MM.1S (cell line): ENCODE measurements around the gene AMPD2.

Source experiments
- DNase-seq: peaks from one replicate; pipeline ENCODE4 v3.0.0-alpha.2; 2015
- H2AFZ ChIP-seq: fragments of 300-600 bp; sonication (generic); 2 replicates; pipeline ENCODE4 v1.6.0; 2016; ENCODE audit warnings: antibody characterized with exemption, low read length
- H3F3A ChIP-seq: fragments of 300-600 bp; sonication (generic); 2 replicates; pipeline ENCODE4 v1.6.1; 2016; ENCODE audit warnings: mild to moderate bottlenecking, antibody characterized with exemption, low read length, moderate library complexity, mixed read lengths; ENCODE audit not compliant: insufficient read depth
- H3K27ac ChIP-seq: fragments of 300-600 bp; sonication (generic); 2 replicates; pipeline ENCODE4 v1.5.1; 2016; ENCODE audit warnings: mild to moderate bottlenecking, low read length
- H3K27me3 ChIP-seq: fragments of 300-600 bp; sonication (generic); replicated peaks from 2 replicates; pipeline ENCODE4 v1.6.0; 2016; ENCODE audit warnings: low read length; ENCODE audit not compliant: insufficient read depth
- H3K36me3 ChIP-seq: fragments of 300-600 bp; sonication (generic); replicated peaks from 2 replicates; pipeline ENCODE4 v1.6.1; 2016; ENCODE audit warnings: mild to moderate bottlenecking, low read length, mixed read lengths; ENCODE audit not compliant: insufficient read depth
- H3K4me1 ChIP-seq: fragments of 300-600 bp; sonication (generic); 2 replicates; pipeline ENCODE4 v1.6.1; 2016; ENCODE audit warnings: low read length, mixed read lengths
- H3K4me2 ChIP-seq: fragments of 300-600 bp; sonication (generic); 2 replicates; pipeline ENCODE4 v1.6.0; 2016; ENCODE audit warnings: low read depth, low read length
- H3K4me3 ChIP-seq: fragments of 300-600 bp; sonication (generic); 2 replicates; pipeline ENCODE4 v1.5.1; 2016; ENCODE audit warnings: low read length, mixed read lengths
- H3K79me2 ChIP-seq: fragments of 300-600 bp; sonication (generic); 2 replicates; pipeline ENCODE4 v1.6.1; 2016; ENCODE audit warnings: mixed run types, low read length, mixed read lengths
- H3K9ac ChIP-seq: fragments of 300-600 bp; sonication (generic); 2 replicates; pipeline ENCODE4 v1.6.1; 2016; ENCODE audit warnings: low read length, mixed read lengths
- H3K9me2 ChIP-seq: fragments of 300-600 bp; sonication (generic); replicated peaks from 2 replicates; pipeline ENCODE4 v1.6.1; 2016; ENCODE audit warnings: mild to moderate bottlenecking, low read length, mixed read lengths; ENCODE audit not compliant: insufficient read depth
- H3K9me3 ChIP-seq: fragments of 300-600 bp; sonication (generic); replicated peaks from 2 replicates; pipeline ENCODE4 v1.6.1; 2016; ENCODE audit warnings: mild to moderate bottlenecking, low read length, mixed read lengths; ENCODE audit not compliant: insufficient read depth
- H4K20me1 ChIP-seq: fragments of 300-600 bp; sonication (generic); 2 replicates; pipeline ENCODE4 v1.6.1; 2016; ENCODE audit warnings: mild to moderate bottlenecking, low read length, moderate library complexity, mixed read lengths; ENCODE audit not compliant: insufficient read depth
- EZH2 ChIP-seq: fragments of 300-600 bp; sonication (generic); optimal IDR thresholded peaks from 2 replicates; pipeline ENCODE3; 2017; ENCODE audit warnings: low read depth, mild to moderate bottlenecking, antibody characterized with exemption, low read length, mixed read lengths
- EZH2phosphoT487 ChIP-seq: fragments of 300-600 bp; sonication (generic); IDR thresholded peaks from 2 replicates; pipeline ENCODE4 v1.6.1; 2018; ENCODE audit warnings: antibody characterized with exemption, low read length
- TF ChIP-seq, protein P1 (sequence below): fragments of 300-600 bp; sonication (generic); IDR thresholded peaks from 2 replicates; pipeline ENCODE4 v1.5.1; 2016; ENCODE audit warnings: antibody characterized with exemption, low read length, mixed read lengths

The AMPD2 gene

DNA sequence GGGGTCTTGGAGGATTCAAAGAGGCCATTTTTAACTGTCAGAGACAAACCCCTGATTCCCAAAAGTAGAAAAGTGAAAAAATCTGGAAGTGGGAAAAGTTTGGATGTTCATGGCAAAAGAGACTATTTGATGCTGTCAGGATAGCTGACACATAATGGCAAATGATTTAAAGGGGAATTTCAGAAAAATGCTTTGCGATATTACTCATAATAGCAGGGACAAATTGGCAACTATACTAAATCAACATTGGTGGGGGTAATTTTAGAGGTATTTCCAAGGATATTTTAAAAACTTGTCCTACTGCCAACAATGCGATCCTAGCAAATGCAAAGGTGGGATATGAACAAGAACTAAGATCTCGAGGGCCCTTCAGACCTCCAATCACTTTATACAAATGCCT lies 31.0 kb downstream of the AMPD2 start:
- Histone ChIP-seq H3K9ac (no peak overlapping the region), H3K4me2 (no peak overlapping the region), H3K4me3 (no peak overlapping the region), H2AFZ (no peak overlapping the region), H3K79me2 (no peaks in the 10 kb centered on the region), H3K36me3 (no peaks in the 10 kb centered on the region), H3K4me1 (no peaks in the 10 kb centered on the region), H4K20me1 (no peaks in the 10 kb centered on the region), H3F3A (no peaks in the 10 kb centered on the region), H3K9me2 (no peaks in the 10 kb centered on the region), H3K27ac (no peak overlapping the region), H3K27me3 (no peaks in the 10 kb centered on the region), H3K9me3 (no peaks in the 10 kb centered on the region)
- DNase-seq, result no peak
- TF ChIP-seq EZH2phosphoT487 (no peak), EZH2 (no peak)
- TF ChIP-seq, protein P1, sequence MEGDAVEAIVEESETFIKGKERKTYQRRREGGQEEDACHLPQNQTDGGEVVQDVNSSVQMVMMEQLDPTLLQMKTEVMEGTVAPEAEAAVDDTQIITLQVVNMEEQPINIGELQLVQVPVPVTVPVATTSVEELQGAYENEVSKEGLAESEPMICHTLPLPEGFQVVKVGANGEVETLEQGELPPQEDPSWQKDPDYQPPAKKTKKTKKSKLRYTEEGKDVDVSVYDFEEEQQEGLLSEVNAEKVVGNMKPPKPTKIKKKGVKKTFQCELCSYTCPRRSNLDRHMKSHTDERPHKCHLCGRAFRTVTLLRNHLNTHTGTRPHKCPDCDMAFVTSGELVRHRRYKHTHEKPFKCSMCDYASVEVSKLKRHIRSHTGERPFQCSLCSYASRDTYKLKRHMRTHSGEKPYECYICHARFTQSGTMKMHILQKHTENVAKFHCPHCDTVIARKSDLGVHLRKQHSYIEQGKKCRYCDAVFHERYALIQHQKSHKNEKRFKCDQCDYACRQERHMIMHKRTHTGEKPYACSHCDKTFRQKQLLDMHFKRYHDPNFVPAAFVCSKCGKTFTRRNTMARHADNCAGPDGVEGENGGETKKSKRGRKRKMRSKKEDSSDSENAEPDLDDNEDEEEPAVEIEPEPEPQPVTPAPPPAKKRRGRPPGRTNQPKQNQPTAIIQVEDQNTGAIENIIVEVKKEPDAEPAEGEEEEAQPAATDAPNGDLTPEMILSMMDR, result no peak

DNA sequence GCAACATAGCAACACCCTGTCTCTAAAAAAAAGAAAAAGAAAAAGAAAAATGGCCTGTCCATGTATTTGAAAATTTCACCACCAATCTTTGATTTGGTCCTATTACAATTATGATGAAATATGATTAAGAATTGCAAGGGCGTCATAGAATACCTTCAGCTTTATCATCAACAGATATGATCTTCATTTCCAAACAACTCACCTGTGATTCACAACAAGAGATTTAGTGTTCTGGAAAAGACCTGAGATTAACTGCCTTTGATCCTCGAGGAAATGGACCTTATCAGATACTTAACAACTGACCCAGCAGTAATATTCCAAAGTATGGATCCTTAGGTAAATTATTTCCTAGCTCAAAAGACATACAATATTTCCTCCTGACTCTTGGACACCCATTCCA lies 32.8 kb downstream of the AMPD2 start:
- no peak overlapping the region for H3K27ac ChIP-seq

DNA sequence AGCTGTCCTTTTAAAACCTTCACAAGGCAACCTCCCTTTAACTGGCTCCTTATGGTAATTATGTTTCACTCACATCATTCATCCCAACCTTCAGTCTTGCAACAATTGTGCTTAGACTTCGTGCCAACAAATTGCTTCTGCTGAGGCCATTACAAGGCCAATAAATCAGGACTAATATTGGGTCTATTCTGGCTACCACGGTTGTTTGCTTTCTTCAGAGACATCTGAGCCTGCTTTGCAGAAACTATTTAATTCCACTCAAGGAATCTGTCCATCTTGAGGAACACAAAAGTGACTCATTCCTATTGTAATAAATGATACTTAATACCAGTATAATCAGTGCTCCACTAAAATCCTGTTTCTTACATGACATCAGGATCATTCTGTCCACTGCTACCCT lies 33.7 kb downstream of the AMPD2 start:
- TF ChIP-seq EZH2 (no peak), EZH2phosphoT487 (no peak)
- TF ChIP-seq, protein P1, result no peak
- H3K9me2 ChIP-seq, result no peaks in the 10 kb centered on the region

More for the DNA sequence above, 32.8 kb downstream of the AMPD2 start:
- Histone ChIP-seq H3K9me2 (no peaks in the 10 kb centered on the region), H3K36me3 (no peaks in the 10 kb centered on the region), H3F3A (no peaks in the 10 kb centered on the region), H2AFZ (no peak overlapping the region), H3K27me3 (no peaks in the 10 kb centered on the region), H4K20me1 (no peaks in the 10 kb centered on the region), H3K4me3 (no peak overlapping the region), H3K9ac (no peak overlapping the region), H3K9me3 (no peaks in the 10 kb centered on the region), H3K4me2 (no peak overlapping the region), H3K79me2 (no peaks in the 10 kb centered on the region), H3K4me1 (no peaks in the 10 kb centered on the region)
- no peak for DNase-seq
- TF ChIP-seq EZH2 (no peak), EZH2phosphoT487 (no peak)
- TF ChIP-seq, protein P1, result no peak

More for the DNA sequence above, 33.7 kb downstream of the AMPD2 start:
- no peaks in the 10 kb centered on the region for H3K4me1 ChIP-seq
- no peaks in the 10 kb centered on the region for H3K27me3 ChIP-seq
- no peaks in the 10 kb centered on the region for H4K20me1 ChIP-seq
- H3K27ac ChIP-seq, result no peak overlapping the region
- no peak overlapping the region for H2AFZ ChIP-seq
- no peak overlapping the region for H3K4me2 ChIP-seq
- no peaks in the 10 kb centered on the region for H3K36me3 ChIP-seq
- no peaks in the 10 kb centered on the region for H3K9me3 ChIP-seq
- DNase-seq, result no peak
- H3K79me2 ChIP-seq, result no peaks in the 10 kb centered on the region
- no peaks in the 10 kb centered on the region for H3F3A ChIP-seq
- H3K9ac ChIP-seq, result no peak overlapping the region
- H3K4me3 ChIP-seq, result no peak overlapping the region
